SK-N-MC (cell line): ENCODE measurements around the gene MYO1F.

ENCODE experiments used
- EZH2 ChIP-seq: fragments of 200-600 bp; sonication (generic); IDR thresholded peaks from one replicate; pipeline ENCODE4 v1.6.1; 2017; ENCODE audit warnings: antibody characterized with exemption
- POLR2AphosphoS5 ChIP-seq: IDR thresholded peaks from 2 replicates; pipeline ENCODE4 v1.6.1; 2012; ENCODE audit warnings: mild to moderate bottlenecking, low read depth, low read length, borderline replicate concordance

DNA sequence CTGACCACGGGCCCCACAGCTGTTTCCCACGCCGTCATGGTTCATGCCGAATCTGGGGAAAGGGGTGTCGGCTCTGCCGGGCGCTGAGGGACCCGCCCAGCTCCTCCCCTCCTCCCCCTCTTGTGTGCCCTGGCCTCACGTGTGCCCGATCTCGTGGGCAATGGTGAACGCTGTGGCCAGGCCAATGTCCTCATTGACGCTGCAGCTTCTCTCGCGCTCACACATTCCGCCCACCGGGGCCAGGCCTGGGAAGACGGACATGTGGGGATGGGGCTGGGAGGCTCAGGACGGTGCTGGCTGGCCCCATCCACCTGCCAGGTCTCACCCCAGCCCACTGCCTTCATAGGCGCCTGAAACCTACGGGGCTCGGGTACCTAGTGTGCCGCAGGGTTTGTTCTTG is 18.9 kb upstream of the MYO1F start:
- TF ChIP-seq EZH2: no peak
- TF ChIP-seq POLR2AphosphoS5: no peak
